Aorta (tissue), 5 donors: ENCODE results near the gene SLC4A1AP. TPM values are rescaled to one million over a fixed set of nuclear protein-coding genes. Genes with fewer than 3 reads are reported as not detected.
A peak's percentile ranks its signal among the peaks of the same experiment; 100 is the strongest.

Source experiments
- ATAC-seq: fragments of 200-7000 bp; cut with Tn5 transposase; one replicate; pipeline ENCODE4 v1.9.1; 2022; ENCODE audit warnings: moderate library complexity; ENCODE audit not compliant: low FRiP score
- DNase-seq, 2 donors: peaks; one replicate each; pipeline ENCODE4 v3.0.0-alpha.2; 2020
- H3K27ac ChIP-seq, 2 donors: one replicate each; pipeline ENCODE4 v1.5.1; 2013; ENCODE audit warnings: low read length in 2 of 2, mild to moderate bottlenecking in 2 of 2, moderate library complexity in 2 of 2, control low read depth in 1 of 2, inconsistent platforms in 1 of 2, low read depth in 1 of 2
- H3K27me3 ChIP-seq, 2 donors: one replicate each; pipeline ENCODE4 v1.6.1; 2013; ENCODE audit warnings: control low read depth in 1 of 2, low read length in 1 of 2, mild to moderate bottlenecking in 1 of 2, moderate library complexity in 1 of 2; ENCODE audit not compliant: insufficient read depth in 2 of 2, control insufficient read depth in 1 of 2
- H3K36me3 ChIP-seq, 2 donors: one replicate each; pipeline ENCODE4 v1.6.1; 2013; ENCODE audit warnings: control low read depth in 1 of 2, low read length in 1 of 2, mild to moderate bottlenecking in 1 of 2; ENCODE audit not compliant: insufficient read depth in 2 of 2, control insufficient read depth in 1 of 2
- H3K4me1 ChIP-seq, 2 donors: one replicate each; pipeline ENCODE4 v1.6.1; 2013; ENCODE audit warnings: low read length in 2 of 2, control low read depth in 1 of 2, mild to moderate bottlenecking in 1 of 2, moderate library complexity in 1 of 2; ENCODE audit not compliant: insufficient read depth in 2 of 2, control insufficient read depth in 1 of 2
- H3K4me3 ChIP-seq, 2 donors: one replicate each; pipeline ENCODE4 v1.5.1; 2013; ENCODE audit warnings: low read length in 2 of 2, control low read depth in 1 of 2, mild to moderate bottlenecking in 1 of 2
- H3K9me3 ChIP-seq: one replicate; pipeline ENCODE4 v1.6.1; 2013; ENCODE audit warnings: mild to moderate bottlenecking, low read length; ENCODE audit not compliant: control insufficient read depth
- WGBS, 2 donors: extraction: QIAGEN DNeasy Blood & Tissue Kit; methylation state at CpG; one replicate each; pipeline ENCODE4 v1.1.7; 2013; 5-methylcytosine and 5-hydroxymethylcytosine counted together
- intact Hi-C, 2 donors: fragments of 100-400 bp; cut with DNase I; formaldehyde crosslinking; loops; one replicate each; pipeline versions ENCODE4 v1.14.2 to v1.15.0; 2022
- polyA plus RNA-seq, 2 donors: library from polyadenylated mRNA; stranded (reverse); fragments of 200-250 nt; gene quantifications; one replicate each; pipeline ENCODE4 v1.2.3, GENCODE V29; 2013
- total RNA-seq, 2 donors: library from RNA; stranded (reverse); fragmentation: NEBNext Ultra II Directional; extraction: Animal tissue kit (Norgen Biotek cat#: 25700); gene quantifications; one replicate each; pipeline ENCODE4 v1.2.1, GENCODE V29; 2021
- donor health status: healthy with polysubstance abuse.
- donor health status: Bipolar disorder and iron deficiency.
- donor health status: DM: no; HTN: no; CAD: no.
- donor health status: DM: no; HTN: no; CAD: no.
- donor health status: DM: yes; HTN: yes; CAD: no.

The SLC4A1AP gene
- total and polyA plus RNA-seq, 4 donors = 10.3 to 19.7 (median 16.9) TPM

- intact Hi-C loops = loop anchor here in 1 of 2 donors (5.0 kb wide), 1 partner anchor 81 kb away; no protein-coding TSS in a partner anchor
- H3K36me3 ChIP-seq = no peaks in the 10 kb centered on the region
- no peaks in the 10 kb centered on the region for H3K27me3 ChIP-seq
- WGBS, 2 donors = 48 to 63% methylated on average over 25 of the region's 25 CpGs
- DNase-seq (no peak), ATAC-seq (no peak)
- H3K27ac ChIP-seq = peak overlapping the region; percentile 91 to 95
- peaks cover 6 to 8% of the 10 kb centered on the region in 2 donors for H3K4me1 ChIP-seq
- no peak overlapping the region for H3K4me3 ChIP-seq
- H3K9me3 ChIP-seq = no peaks in the 10 kb centered on the region
Observed at GRCh38 chr2:27716301-27717069, 52.8 kb downstream of the SLC4A1AP start.

- no peak for DNase-seq
- Histone ChIP-seq H3K4me1 (peaks cover 6% of the 10 kb centered on the region in 2 donors), H3K27ac (peak overlapping the region; percentile 52 to 95), H3K9me3 (no peaks in the 10 kb centered on the region), H3K4me3 (no peak overlapping the region), H3K36me3 (no peaks in the 10 kb centered on the region), H3K27me3 (no peaks in the 10 kb centered on the region)
- 22 to 24% methylated on average over 9 of the region's 9 CpGs for WGBS, 2 donors
- intact Hi-C loops = loop anchor here in 1 of 2 donors (5.0 kb wide), 1 partner anchor 80 kb away; no protein-coding TSS in a partner anchor
- no peak for ATAC-seq
Observed at GRCh38 chr2:27717070-27717795, 53.5 kb downstream of the SLC4A1AP start.

DNA sequence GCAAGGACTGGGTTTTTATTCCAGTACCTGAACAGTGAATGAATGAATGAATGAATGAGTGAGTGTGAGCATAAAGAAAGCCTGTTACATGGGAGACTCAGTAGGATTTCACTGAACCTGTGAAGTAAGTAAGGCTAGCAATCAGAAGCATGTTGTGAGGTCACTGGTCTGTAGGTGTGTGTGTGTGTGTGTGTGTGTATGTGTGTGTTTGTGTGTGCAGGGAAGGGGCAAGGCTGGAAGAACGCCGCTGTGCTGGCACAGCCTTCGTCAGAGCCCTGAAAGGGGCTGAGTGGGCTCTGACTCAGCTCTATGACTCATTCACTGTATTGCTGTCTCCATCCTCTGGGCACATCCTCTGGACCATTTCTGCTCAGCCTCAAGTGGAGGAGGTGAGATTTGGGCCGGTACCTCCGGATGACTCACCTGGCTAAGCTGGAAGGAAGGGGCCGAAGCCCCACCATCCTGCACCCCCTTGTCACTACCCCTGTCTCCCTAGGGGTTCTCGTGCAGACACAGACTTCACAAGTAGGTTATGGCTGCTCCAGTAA lies 56.4 kb downstream of the SLC4A1AP start:
- DNase-seq (peak; percentile 84 to 92), ATAC-seq (peak; percentile 70)
- Histone ChIP-seq H3K4me3 (no peak overlapping the region), H3K27ac (peak overlapping the region; percentile 49 to 98), H3K9me3 (no peaks in the 10 kb centered on the region), H3K27me3 (no peaks in the 10 kb centered on the region), H3K4me1 (peaks cover 4 to 6% of the 10 kb centered on the region in 2 donors), H3K36me3 (no peaks in the 10 kb centered on the region)
- 19 to 24% methylated on average over 7 of the region's 7 CpGs for WGBS, 2 donors
- intact Hi-C loops = loop anchor here in 1 of 2 donors (5.0 kb wide), 2 partner anchors 77 to 167 kb away; no protein-coding TSS in a partner anchor

- WGBS, 2 donors = 45 to 49% methylated on average over 8 of the region's 8 CpGs
- Histone ChIP-seq H3K9me3 (no peaks in the 10 kb centered on the region), H3K4me3 (no peak overlapping the region), H3K36me3 (no peaks in the 10 kb centered on the region), H3K27me3 (no peaks in the 10 kb centered on the region), H3K4me1 (peaks cover 2 to 6% of the 10 kb centered on the region in 2 donors), H3K27ac (peak overlapping the region; percentile 62 to 66)
- intact Hi-C loops = loop anchor here in 1 of 2 donors (5.0 kb wide), 2 partner anchors 76 to 166 kb away; no protein-coding TSS in a partner anchor
- DNase-seq (no peak), ATAC-seq (no peak)
Observed at GRCh38 chr2:27721335-27721734, 57.6 kb downstream of the SLC4A1AP start.

- peaks cover 2 to 6% of the 10 kb centered on the region in 2 donors for H3K4me1 ChIP-seq
- no peaks in the 10 kb centered on the region for H3K36me3 ChIP-seq
- ATAC-seq (no peak), DNase-seq (no peak)
- no peaks in the 10 kb centered on the region for H3K9me3 ChIP-seq
- intact Hi-C loops = loop anchor here in 1 of 2 donors (5.0 kb wide), 2 partner anchors 75 to 165 kb away; no protein-coding TSS in a partner anchor
- no peak overlapping the region for H3K4me3 ChIP-seq
- H3K27ac ChIP-seq = peak overlapping the region; percentile 10 to 39
- H3K27me3 ChIP-seq = no peaks in the 10 kb centered on the region
- WGBS, 2 donors = 52 to 55% methylated on average over 2 of the region's 2 CpGs
Observed at GRCh38 chr2:27721884-27722485, 58.3 kb downstream of the SLC4A1AP start.

GRCh38 chr2:27723372-27724144 lies 59.9 kb downstream of the SLC4A1AP start:
- Histone ChIP-seq H3K27me3 (no peaks in the 10 kb centered on the region), H3K27ac (peak overlapping the region; percentile 95 to 97), H3K4me1 (peaks cover 2 to 6% of the 10 kb centered on the region in 2 donors), H3K9me3 (no peaks in the 10 kb centered on the region), H3K36me3 (no peaks in the 10 kb centered on the region), H3K4me3 (no peak overlapping the region)
- peak; percentile 78 for ATAC-seq
- intact Hi-C loops = loop anchor here in 1 of 2 donors (5.0 kb wide), 2 partner anchors 74 to 164 kb away; no protein-coding TSS in a partner anchor
- DNase-seq = peak; percentile 79 to 83
- WGBS, 2 donors = 16 to 20% methylated on average over 11 of the region's 11 CpGs

- no peaks in the 10 kb centered on the region for H3K27me3 ChIP-seq
- no peaks in the 10 kb centered on the region for H3K9me3 ChIP-seq
- WGBS, 2 donors = 27% methylated on average over 3 of the region's 3 CpGs
- no peak for DNase-seq
- intact Hi-C loops = loop anchor here in 1 of 2 donors (5.0 kb wide), 2 partner anchors 73 to 163 kb away; no protein-coding TSS in a partner anchor
- H3K4me1 ChIP-seq = peaks cover 2 to 6% of the 10 kb centered on the region in 2 donors
- no peak overlapping the region for H3K4me3 ChIP-seq
- no peaks in the 10 kb centered on the region for H3K36me3 ChIP-seq
- ATAC-seq = no peak
- peak overlapping the region; percentile 95 to 97 for H3K27ac ChIP-seq
Observed at GRCh38 chr2:27724191-27724590, 60.5 kb downstream of the SLC4A1AP start.
